Skin epidermis (tissue), 12 donors: ENCODE data around the gene CCDC107.
A peak's percentile ranks its signal among the peaks of the same experiment; 100 is the strongest.
"Not testable (repeated sequence)": the region's sequence is repeated elsewhere in the genome, so short reads cannot be mapped to it uniquely, and the experiment has no call there.

Experiments
- H3K27ac ChIP-seq, 21 experiments: fragments of 200-600 bp; sonication (generic) in 11 of 21; one replicate each; pipeline ENCODE4 v1.5.0; 2020; ENCODE audit warnings: mild to moderate bottlenecking in 3 of 21, inconsistent platforms in 2 of 21, moderate library complexity in 2 of 21
- H3K4me3 ChIP-seq, 7 experiments: fragments of 200-600 bp; sonication (generic) in 2 of 7; one replicate each; pipeline ENCODE4 v1.5.0; 2020; ENCODE audit warnings: inconsistent platforms in 2 of 7, mild to moderate bottlenecking in 2 of 7, moderate library complexity in 1 of 7

Gene CCDC107, protein sequence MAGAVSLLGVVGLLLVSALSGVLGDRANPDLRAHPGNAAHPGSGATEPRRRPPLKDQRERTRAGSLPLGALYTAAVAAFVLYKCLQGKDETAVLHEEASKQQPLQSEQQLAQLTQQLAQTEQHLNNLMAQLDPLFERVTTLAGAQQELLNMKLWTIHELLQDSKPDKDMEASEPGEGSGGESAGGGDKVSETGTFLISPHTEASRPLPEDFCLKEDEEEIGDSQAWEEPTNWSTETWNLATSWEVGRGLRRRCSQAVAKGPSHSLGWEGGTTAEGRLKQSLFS

GRCh38 chr9:35658137-35658967 lies at the start of gene CCDC107:
TSS of gene CCDC107 (plus strand) at chr9:35658292. CDS start at chr9:35658380, 88 bp downstream.
- H3K4me3 ChIP-seq: peak within 1 kb of the TSS; percentile 65 to 97 (median 94)
- H3K27ac ChIP-seq: peak within 1 kb of the TSS; percentile 83 to 100 (median 99)

DNA sequence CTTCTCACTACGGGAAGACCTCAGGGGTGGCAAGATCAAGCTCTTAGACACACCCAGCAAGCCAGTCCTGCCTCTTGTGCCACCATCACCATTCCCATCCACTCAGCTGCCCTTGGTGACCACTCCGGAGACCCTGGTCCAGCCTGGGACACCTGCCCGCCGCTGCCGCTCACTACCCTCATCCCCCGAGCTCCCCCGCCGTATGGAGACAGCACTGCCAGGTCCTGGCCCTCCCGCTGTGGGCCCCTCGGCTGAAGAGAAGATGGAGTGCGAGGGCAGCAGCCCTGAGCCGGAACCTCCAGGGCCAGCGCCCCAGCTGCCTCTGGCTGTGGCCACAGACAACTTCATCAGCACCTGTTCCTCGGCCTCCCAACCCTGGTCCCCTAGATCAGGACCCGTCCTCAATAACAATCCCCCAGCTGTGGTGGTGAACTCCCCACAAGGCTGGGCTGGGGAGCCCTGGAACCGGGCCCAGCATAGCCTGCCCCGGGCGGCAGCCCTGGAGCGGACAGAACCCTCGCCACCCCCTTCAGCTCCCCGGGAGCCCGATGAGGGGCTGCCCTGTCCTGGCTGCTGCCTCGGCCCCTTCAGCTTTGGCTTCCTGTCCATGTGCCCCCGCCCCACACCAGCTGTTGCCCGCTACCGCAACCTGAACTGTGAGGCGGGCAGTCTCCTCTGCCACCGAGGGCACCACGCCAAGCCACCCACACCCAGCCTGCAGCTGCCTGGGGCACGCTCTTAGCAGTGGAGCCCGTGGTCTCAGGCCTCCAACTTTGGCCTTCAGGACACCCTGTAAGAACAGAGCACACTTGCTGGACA lies 48.9 kb upstream of the CCDC107 start:
- no peak overlapping the region for H3K4me3 ChIP-seq
- peak overlapping the region in 1 of 21 experiments; percentile 26 for H3K27ac ChIP-seq

- Histone ChIP-seq H3K27ac (no peak overlapping the region), H3K4me3 (no peak overlapping the region)
These were observed 48.3 kb upstream of the CCDC107 start for GRCh38 chr9:35609820-35610163.

- no peak overlapping the region for H3K4me3 ChIP-seq
- no peak overlapping the region for H3K27ac ChIP-seq
These were observed 46.8 kb upstream of the CCDC107 start for GRCh38 chr9:35611230-35611797.

DNA sequence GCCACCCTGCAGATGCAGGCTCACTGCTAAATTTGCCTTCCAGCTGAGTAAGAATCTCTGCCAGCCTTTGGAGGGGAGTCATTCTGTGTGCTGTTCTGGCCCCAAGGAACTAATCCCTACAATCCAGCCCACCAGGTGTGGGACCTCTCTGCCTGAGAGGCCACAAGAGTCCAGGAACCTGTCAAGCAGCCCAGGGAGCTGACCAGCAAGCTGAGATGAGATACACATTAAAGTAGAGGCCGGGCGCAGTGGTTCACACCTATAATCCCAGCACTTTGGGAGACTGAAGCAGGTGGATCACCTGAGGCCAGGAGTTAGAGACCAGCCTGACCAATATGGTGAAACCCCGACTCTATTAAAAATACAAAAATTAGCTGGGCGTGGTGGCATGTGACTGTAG lies 46.0 kb upstream of the CCDC107 start:
- H3K4me3 ChIP-seq, H3K27ac ChIP-seq: not testable (repeated sequence)

DNA sequence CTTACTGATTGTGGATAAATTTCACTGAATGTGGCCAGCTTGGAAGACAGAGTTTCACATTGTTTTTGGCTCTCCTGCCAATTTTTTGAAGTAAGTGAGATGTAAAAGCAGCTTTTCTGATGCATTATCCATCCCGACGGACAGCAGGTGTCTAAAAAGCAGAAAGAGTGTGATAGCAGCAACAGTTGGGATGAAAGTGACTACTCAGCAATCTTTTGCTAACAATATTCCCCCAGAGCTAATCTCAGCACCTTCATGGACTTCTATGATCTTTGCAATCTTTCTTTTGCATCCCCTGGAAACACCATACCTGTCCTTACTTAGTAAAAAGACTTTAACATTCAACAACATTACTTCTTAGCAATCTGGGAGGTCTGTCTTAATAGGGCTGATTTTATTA lies 45.2 kb upstream of the CCDC107 start:
- Histone ChIP-seq H3K4me3 (no peak overlapping the region), H3K27ac (no peak overlapping the region)

- Histone ChIP-seq H3K4me3 (no peak overlapping the region), H3K27ac (peak overlapping the region in 4 of 21 experiments; percentile 0 to 87 (median 81))
These were observed 42.0 kb upstream of the CCDC107 start for GRCh38 chr9:35615981-35616680.

GRCh38 chr9:35616681-35617459 lies 41.2 kb upstream of the CCDC107 start:
- Histone ChIP-seq H3K27ac (peak overlapping the region in 18 of 21 experiments; percentile 6 to 87 (median 48)), H3K4me3 (peak overlapping the region; percentile 32 to 46 (median 33))

DNA sequence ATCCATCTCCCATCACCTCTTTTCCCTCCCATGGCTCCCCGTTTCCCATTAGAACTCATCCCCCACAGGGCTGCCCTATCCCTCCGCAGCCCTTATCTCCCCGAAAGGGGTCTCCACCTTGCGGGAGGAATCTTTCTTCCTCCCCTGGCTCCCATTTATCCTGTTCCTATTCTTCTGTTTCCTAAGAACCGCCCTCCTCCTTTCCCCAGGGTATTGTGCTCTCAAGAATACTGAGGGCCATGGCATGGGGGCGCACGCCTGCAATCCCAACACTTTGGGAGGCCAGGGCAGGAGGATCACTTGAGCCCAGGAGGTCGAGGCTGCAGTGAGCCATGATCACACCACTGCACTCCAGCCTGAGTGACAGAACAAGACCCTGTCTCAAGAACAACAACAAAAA lies 40.5 kb upstream of the CCDC107 start:
- peak overlapping the region; percentile 32 to 46 (median 33) for H3K4me3 ChIP-seq
- peak overlapping the region in 16 of 21 experiments; percentile 6 to 87 (median 58) for H3K27ac ChIP-seq

GRCh38 chr9:35618325-35618727 lies 39.8 kb upstream of the CCDC107 start, which contains the start of gene CD72:
TSS of gene CD72 (minus strand) at chr9:35618413. CDS start at chr9:35618303, 110 bp downstream.
- peak within 1 kb of the TSS; percentile 32 to 46 (median 33) for H3K4me3 ChIP-seq
- H3K27ac ChIP-seq: peak within 1 kb of the TSS in 19 of 21 experiments; percentile 19 to 87 (median 47)

DNA sequence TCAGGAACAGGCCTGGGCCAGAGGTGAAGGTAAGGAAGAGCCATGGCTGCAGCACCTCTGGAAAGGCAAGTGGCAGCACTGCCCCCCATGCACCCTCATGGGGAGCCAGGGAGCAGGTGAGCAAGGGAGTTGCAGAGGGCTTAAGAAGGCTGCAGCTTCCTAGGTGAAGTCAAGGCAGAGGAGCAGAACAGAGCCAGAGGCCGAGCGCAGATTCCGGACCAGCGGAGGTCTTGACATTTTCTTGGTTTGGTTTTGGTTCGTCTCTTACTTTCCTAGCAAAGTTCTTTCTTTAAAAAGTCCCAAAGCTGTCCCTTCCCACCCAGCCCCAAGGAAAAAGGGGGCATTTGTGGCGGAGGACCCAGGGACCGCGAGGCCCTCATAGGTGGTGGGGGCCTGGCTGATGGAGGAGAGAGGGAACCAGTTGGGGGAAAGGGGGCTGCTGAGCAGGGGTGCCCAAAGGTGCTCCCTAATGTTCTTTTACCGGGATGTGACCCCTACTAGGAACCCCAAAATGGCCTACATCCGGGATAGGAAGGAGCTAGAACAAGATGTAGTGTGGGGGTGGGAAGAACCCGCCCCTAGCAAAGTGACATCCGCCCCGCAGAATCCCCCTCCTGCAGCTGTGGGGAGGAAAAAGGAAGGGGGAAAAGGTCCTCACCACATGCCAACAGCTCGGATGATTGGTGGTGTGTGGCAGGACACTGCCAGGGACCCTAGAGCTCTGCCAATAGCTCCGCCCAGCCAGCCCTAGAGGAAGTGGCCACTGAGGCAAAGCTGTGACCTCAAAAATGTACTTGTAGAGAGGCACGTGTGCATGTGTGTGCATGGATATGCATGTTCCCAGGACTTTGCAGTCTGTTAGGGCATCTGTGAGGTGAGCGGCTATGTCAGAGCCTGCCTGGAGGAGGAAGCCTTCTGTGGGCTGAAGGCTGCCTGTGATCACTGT lies 39.0 kb upstream of the CCDC107 start:
- Histone ChIP-seq H3K4me3 (no peak overlapping the region), H3K27ac (peak overlapping the region in 15 of 21 experiments; percentile 1 to 87 (median 43))

- Histone ChIP-seq H3K4me3 (no peak overlapping the region), H3K27ac (peak overlapping the region in 9 of 21 experiments; percentile 26 to 87 (median 72))
These were observed 38.3 kb upstream of the CCDC107 start for GRCh38 chr9:35619800-35620158.

GRCh38 chr9:35627575-35627974 lies 30.5 kb upstream of the CCDC107 start:
- Histone ChIP-seq H3K4me3 (no peak overlapping the region), H3K27ac (no peak overlapping the region)

DNA sequence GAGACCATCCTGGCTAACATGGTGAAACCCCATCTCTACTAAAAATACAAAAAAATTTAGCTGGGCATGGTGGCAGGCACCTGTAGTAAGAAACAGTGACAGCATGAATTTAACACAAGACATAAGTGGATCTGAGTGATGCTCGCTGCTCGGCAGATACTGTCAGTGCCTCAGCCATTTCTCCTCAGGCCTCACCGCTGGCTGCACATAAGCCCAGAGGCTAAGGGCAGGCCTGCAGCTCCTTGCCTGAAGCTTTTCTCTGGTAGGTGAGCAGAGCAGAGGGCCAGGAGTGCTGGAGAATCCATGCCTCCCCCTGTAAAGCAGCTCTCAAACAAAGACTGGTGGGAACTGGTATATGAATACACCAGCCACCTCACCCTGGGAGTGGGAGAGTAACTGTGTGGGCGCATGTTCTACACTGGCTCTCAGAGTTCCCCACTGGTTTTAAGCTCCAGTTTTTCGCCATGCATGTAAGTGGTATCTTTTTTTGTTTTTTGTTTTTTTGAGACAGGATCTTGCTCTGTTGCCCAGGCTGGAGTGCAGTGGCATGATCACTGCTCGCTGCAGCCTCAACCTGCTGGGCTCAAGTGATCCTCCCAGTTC lies 29.6 kb upstream of the CCDC107 start:
- Histone ChIP-seq H3K4me3 (no peak overlapping the region), H3K27ac (no peak overlapping the region)

DNA sequence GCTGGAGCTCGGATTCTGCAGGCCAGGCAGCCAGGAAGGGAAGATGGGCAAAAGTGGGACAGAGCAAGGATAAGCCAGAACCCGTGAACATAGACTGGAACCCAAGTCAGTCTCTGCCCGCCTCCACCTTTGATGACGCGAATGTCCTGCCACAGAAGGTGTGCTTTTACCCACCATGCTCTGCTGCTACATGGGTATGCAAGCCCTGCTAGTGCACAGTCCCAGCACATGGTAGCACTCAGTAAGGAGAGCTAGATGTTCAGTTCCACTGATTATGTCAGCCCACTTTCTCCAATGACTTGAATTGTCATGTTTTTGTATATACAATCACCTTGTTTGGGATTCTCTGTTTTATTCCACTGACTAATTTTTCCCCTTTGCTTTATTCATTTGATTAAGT lies 28.5 kb upstream of the CCDC107 start:
- Histone ChIP-seq H3K4me3 (no peak overlapping the region), H3K27ac (no peak overlapping the region)

DNA sequence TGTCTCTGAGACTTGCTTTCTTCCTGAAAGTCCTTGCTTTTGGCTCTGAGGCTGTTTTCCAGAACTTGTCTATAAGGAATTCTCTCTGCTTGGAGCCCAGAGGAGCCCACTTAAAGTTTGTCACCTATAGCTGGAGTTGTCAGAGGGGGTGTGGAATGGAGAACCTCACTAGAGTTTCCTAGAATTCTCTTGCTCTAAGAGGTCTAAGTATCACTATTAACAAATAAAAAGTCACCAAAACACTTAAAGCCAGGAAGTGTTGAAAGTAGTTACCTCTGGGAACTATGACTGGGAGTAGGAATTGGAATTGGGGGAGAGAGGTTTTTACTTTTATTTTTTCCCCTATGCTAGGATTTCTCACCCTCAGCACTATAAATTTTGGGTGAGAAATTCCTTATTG lies 22.4 kb upstream of the CCDC107 start:
- no peak overlapping the region for H3K4me3 ChIP-seq
- peak overlapping the region in 8 of 21 experiments; percentile 7 to 73 (median 38) for H3K27ac ChIP-seq
